Keratinocyte (primary cell): ENCODE data around the gene MREG. TPM values are rescaled to one million over a fixed set of nuclear protein-coding genes. Genes with fewer than 3 reads are reported as not detected.

Experiments
- DNase-seq: peaks from one replicate; pipeline ENCODE4 v3.0.0-alpha.2; 2011; ENCODE audit warnings: low read depth, missing footprints, low spot score
- FAIRE-seq: peaks from 2 replicates; lab custom pipeline; 2011; peaks lifted over from hg19 to GRCh38; lab: Jason Lieb, UNC
- H2AFZ ChIP-seq: 2 replicates; pipeline ENCODE4 v1.6.0; 2012; ENCODE audit warnings: low read length, control low read depth, inconsistent platforms; ENCODE audit not compliant: control insufficient read depth
- H3K27ac ChIP-seq: 2 replicates; pipeline ENCODE4 v1.5.1; 2011; ENCODE audit warnings: low read length; ENCODE audit not compliant: control insufficient read depth, insufficient read depth
- H3K27me3 ChIP-seq: 3 replicates; pipeline ENCODE4 v1.6.0; 2011; ENCODE audit warnings: low read length; ENCODE audit not compliant: control insufficient read depth, insufficient read depth; ENCODE audit errors: extremely low read depth
- H3K36me3 ChIP-seq, 2 experiments: 2 replicates in 1 of 2; 3 replicates in 1 of 2; pipeline ENCODE4 v1.5.1; 2011; ENCODE audit warnings: low read length in 2 of 2, mild to moderate bottlenecking in 1 of 2; ENCODE audit not compliant: control insufficient read depth in 2 of 2, insufficient read depth in 2 of 2; ENCODE audit errors: extremely low read depth in 1 of 2
- H3K4me1 ChIP-seq: 3 replicates; pipeline ENCODE4 v1.5.1; 2011; ENCODE audit warnings: low read length; ENCODE audit not compliant: control insufficient read depth, insufficient read depth; ENCODE audit errors: extremely low read depth
- H3K4me2 ChIP-seq: 3 replicates; pipeline ENCODE4 v1.6.0; 2011; ENCODE audit warnings: low read depth, low read length; ENCODE audit not compliant: control insufficient read depth, insufficient read depth; ENCODE audit errors: extremely low read depth
- H3K4me3 ChIP-seq, 3 experiments: fragments of 200-600 bp in 1 of 3; sonication (generic) in 1 of 3; 2 replicates in 2 of 3; 3 replicates in 1 of 3; pipeline ENCODE4 v1.5.1; 2011 to 2016; ENCODE audit warnings: low read length in 3 of 3, mild to moderate bottlenecking in 3 of 3, control low read depth in 2 of 3, inconsistent platforms in 1 of 3, low read depth in 1 of 3, mixed read lengths in 1 of 3, mixed run types in 1 of 3, moderate library complexity in 1 of 3; ENCODE audit not compliant: control insufficient read depth in 2 of 3, insufficient read depth in 2 of 3; ENCODE audit errors: extremely low read depth in 1 of 3
- H3K79me2 ChIP-seq: 2 replicates; pipeline ENCODE4 v1.6.0; 2012; ENCODE audit warnings: low read length; ENCODE audit not compliant: control insufficient read depth, insufficient read depth
- H3K9ac ChIP-seq: 3 replicates; pipeline ENCODE4 v1.6.0; 2011; ENCODE audit warnings: low read length; ENCODE audit not compliant: control insufficient read depth, insufficient read depth; ENCODE audit errors: extremely low read depth
- H3K9me1 ChIP-seq: 3 replicates; pipeline ENCODE4 v1.6.0; 2011; ENCODE audit warnings: low read length; ENCODE audit not compliant: control insufficient read depth, insufficient read depth; ENCODE audit errors: extremely low read depth
- H3K9me3 ChIP-seq: 2 replicates; pipeline ENCODE4 v1.5.1; 2012; ENCODE audit warnings: low read depth, low read length; ENCODE audit not compliant: control insufficient read depth
- H4K20me1 ChIP-seq: 3 replicates; pipeline ENCODE4 v1.6.0; 2011; ENCODE audit warnings: low read length; ENCODE audit not compliant: control insufficient read depth, insufficient read depth; ENCODE audit errors: extremely low read depth
- EZH2 ChIP-seq: IDR thresholded peaks from one replicate; pipeline ENCODE4 v1.6.1; 2012; ENCODE audit warnings: inconsistent platforms, mild to moderate bottlenecking, low read length, moderate library complexity
- dilution Hi-C: fragments of 300-500 bp; cut with MboI; formaldehyde crosslinking; loops from one replicate; pipeline ENCODE4 v1.7.0; 2020; ENCODE audit warnings: low sequenced_read_pairs; ENCODE audit not compliant: extremely low pct_ligation_motif_present
- polyA plus RNA-seq, 5 experiments: library from polyadenylated mRNA; depleted of rRNA in 3 of 5; stranded (reverse) in 3 of 5; stranded (forward) in 1 of 5; unstranded in 1 of 5; fragments of >200 nt; gene quantifications; 1 replicate in 1 of 5; 2 replicates in 3 of 5; 3 replicates in 1 of 5; pipeline versions ENCODE4 v1.2.1 to v1.2.3, GENCODE V29; 2011 to 2012; ENCODE audit warnings: missing spikeins in 2 of 5, low read depth in 1 of 5, low replicate concordance in 1 of 5
- TF ChIP-seq, protein P1 (sequence below), 3 experiments: IDR thresholded peaks in 1 of 3; conservative IDR thresholded peaks in 1 of 3; optimal IDR thresholded peaks in 1 of 3; 2 replicates in 2 of 3; 3 replicates in 1 of 3; pipeline versions ENCODE3 to v1.5.1; 2011; ENCODE audit warnings: low read length in 3 of 3, mild to moderate bottlenecking in 3 of 3, moderate library complexity in 2 of 3, control low read depth in 1 of 3, inconsistent platforms in 1 of 3; ENCODE audit not compliant: insufficient read depth in 2 of 3; ENCODE audit errors: extremely low read depth in 1 of 3

Gene MREG
- polyA plus RNA-seq, 1 donor (not counting 4 experiments of a cell fraction or from before 2014, with no cell fraction given) = 32.9 TPM

DNA sequence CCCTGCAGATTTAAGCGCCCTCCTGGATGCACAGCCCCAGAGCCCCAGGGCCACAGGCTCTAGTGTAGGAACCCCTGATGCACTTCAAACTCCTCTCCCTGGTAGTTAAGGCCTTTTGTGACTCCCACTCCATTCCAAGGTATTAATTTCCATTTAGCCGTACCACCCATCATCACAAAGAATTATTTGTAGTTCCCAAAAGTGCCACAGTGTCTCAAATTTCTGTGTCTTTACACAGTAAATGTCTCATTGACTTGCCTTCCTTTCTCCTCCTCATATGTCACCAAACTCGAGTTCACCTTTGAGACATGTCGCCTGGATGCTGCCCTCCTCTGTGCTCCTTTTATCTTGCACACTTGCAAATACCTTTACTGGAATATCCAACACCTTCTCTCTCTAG, 42.3 kb upstream of the MREG start:
- FAIRE-seq (no peak), DNase-seq (no peak)
- Histone ChIP-seq H3K9me3 (no peaks in the 10 kb centered on the region), H3K9me1 (no peaks in the 10 kb centered on the region), H4K20me1 (no peaks in the 10 kb centered on the region), H3K36me3 (no peaks in the 10 kb centered on the region), H3K79me2 (no peaks in the 10 kb centered on the region), H3K4me2 (no peak overlapping the region), H3K27me3 (no peaks in the 10 kb centered on the region), H2AFZ (no peak overlapping the region), H3K4me3 (no peak overlapping the region), H3K9ac (no peak overlapping the region), H3K4me1 (peaks cover 10% of the 10 kb centered on the region), H3K27ac (no peak overlapping the region)
- TF ChIP-seq, protein P1, sequence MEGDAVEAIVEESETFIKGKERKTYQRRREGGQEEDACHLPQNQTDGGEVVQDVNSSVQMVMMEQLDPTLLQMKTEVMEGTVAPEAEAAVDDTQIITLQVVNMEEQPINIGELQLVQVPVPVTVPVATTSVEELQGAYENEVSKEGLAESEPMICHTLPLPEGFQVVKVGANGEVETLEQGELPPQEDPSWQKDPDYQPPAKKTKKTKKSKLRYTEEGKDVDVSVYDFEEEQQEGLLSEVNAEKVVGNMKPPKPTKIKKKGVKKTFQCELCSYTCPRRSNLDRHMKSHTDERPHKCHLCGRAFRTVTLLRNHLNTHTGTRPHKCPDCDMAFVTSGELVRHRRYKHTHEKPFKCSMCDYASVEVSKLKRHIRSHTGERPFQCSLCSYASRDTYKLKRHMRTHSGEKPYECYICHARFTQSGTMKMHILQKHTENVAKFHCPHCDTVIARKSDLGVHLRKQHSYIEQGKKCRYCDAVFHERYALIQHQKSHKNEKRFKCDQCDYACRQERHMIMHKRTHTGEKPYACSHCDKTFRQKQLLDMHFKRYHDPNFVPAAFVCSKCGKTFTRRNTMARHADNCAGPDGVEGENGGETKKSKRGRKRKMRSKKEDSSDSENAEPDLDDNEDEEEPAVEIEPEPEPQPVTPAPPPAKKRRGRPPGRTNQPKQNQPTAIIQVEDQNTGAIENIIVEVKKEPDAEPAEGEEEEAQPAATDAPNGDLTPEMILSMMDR (optimal IDR thresholded peaks at IDR 0.05 in 1 of 3, IDR thresholded peaks at IDR 0.05 in 1 of 3, conservative IDR thresholded peaks at IDR 0.05 in 1 of 3; ENCODE audit: extremely low read depth in 1 of 3, insufficient read depth in 2 of 3, low read length in 3 of 3) = no peak
- TF ChIP-seq EZH2 = no peak
- dilution Hi-C loops = no loop called here

DNA sequence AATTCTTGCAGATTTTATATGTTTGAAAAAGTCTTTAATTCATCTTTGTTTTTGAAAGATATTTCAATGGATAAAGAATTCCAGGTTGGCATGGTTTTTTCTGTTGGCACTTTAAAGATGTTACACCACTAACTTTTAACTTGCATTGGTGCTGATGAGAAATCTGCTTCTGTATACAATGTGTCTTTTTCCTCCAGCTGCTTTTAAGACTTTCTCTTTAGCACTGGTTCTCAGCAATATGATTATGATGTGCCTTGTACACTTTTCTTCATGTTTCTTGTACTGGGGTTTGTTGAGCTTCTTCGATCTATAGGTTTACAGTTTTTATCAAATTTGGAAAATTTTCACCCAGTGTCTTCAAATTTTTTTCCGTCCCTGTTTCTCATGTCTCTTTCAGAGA, 39.1 kb upstream of the MREG start:
- H3K9me3 ChIP-seq = no peaks in the 10 kb centered on the region
- H4K20me1 ChIP-seq = no peaks in the 10 kb centered on the region
- H3K9ac ChIP-seq = no peak overlapping the region
- no peaks in the 10 kb centered on the region for H3K27me3 ChIP-seq
- no peak overlapping the region for H3K4me3 ChIP-seq
- no peaks in the 10 kb centered on the region for H3K79me2 ChIP-seq
- FAIRE-seq (no peak), DNase-seq (no peak)
- H3K4me1 ChIP-seq = peaks cover under 1% of the 10 kb centered on the region
- TF ChIP-seq EZH2 = no peak
- TF ChIP-seq, protein P1 (optimal IDR thresholded peaks at IDR 0.05 in 1 of 3, IDR thresholded peaks at IDR 0.05 in 1 of 3, conservative IDR thresholded peaks at IDR 0.05 in 1 of 3; ENCODE audit: extremely low read depth in 1 of 3, insufficient read depth in 2 of 3, low read length in 3 of 3) = no peak
- H3K36me3 ChIP-seq = no peaks in the 10 kb centered on the region
- dilution Hi-C loops = no loop called here
- no peak overlapping the region for H3K4me2 ChIP-seq
- H3K27ac ChIP-seq = no peak overlapping the region
- no peak overlapping the region for H2AFZ ChIP-seq
- H3K9me1 ChIP-seq = no peaks in the 10 kb centered on the region
